ENCODE measurements around the gene AMER2.

The AMER2 gene

GRCh38 chr13:25175026-25175425 lies 2.9 kb upstream of the AMER2 start:
- TF ChIP-seq EP300 (IDR thresholded peaks at IDR 0.05; ENCODE audit: borderline replicate concordance) (no peak), ZBTB7A (IDR thresholded peaks at IDR 0.05; ENCODE audit: low read depth) (no peak), NFIC (IDR thresholded peaks at IDR 0.05) (no peak), FOXM1 (IDR thresholded peaks at IDR 0.05; ENCODE audit: borderline replicate concordance, low read depth) (no peak), MAX (IDR thresholded peaks at IDR 0.05) (no peak), EGR1 (IDR thresholded peaks at IDR 0.05) (no peak), YY1 (IDR thresholded peaks at IDR 0.05; ENCODE audit: low read depth) (no peak), REST (IDR thresholded peaks at IDR 0.05; ENCODE audit: low read depth) (no peak), TEAD4 (IDR thresholded peaks at IDR 0.05) (no peak), TAF1 (IDR thresholded peaks at IDR 0.05; ENCODE audit: low read depth) (no peak), USF1 (IDR thresholded peaks at IDR 0.05) (no peak), CREB1 (IDR thresholded peaks at IDR 0.05; ENCODE audit: low read depth) (no peak), RAD21 (IDR thresholded peaks at IDR 0.05; ENCODE audit: low read depth) (no peak), CEBPB (IDR thresholded peaks at IDR 0.05) (no peak), TCF12 (IDR thresholded peaks at IDR 0.05; ENCODE audit: low read depth) (no peak)

- TF ChIP-seq RAD21 (IDR thresholded peaks at IDR 0.05; ENCODE audit: low read depth) = no peak
- no peak for TF ChIP-seq TAF1 (IDR thresholded peaks at IDR 0.05; ENCODE audit: low read depth)
- no peak for TF ChIP-seq NFIC (IDR thresholded peaks at IDR 0.05)
- TF ChIP-seq CREB1 (IDR thresholded peaks at IDR 0.05; ENCODE audit: low read depth) = no peak
- no peak for TF ChIP-seq CEBPB (IDR thresholded peaks at IDR 0.05)
- no peak for TF ChIP-seq MAX (IDR thresholded peaks at IDR 0.05)
These were observed 2.2 kb upstream of the AMER2 start for GRCh38 chr13:25174304-25174703.

- no peak for TF ChIP-seq REST (IDR thresholded peaks at IDR 0.05; ENCODE audit: low read depth)
- TF ChIP-seq ZBTB7A (IDR thresholded peaks at IDR 0.05; ENCODE audit: low read depth) = no peak
- TF ChIP-seq FOXM1 (IDR thresholded peaks at IDR 0.05; ENCODE audit: borderline replicate concordance, low read depth) = no peak
- no peak for TF ChIP-seq EP300 (IDR thresholded peaks at IDR 0.05; ENCODE audit: borderline replicate concordance)
- TF ChIP-seq RAD21 (IDR thresholded peaks at IDR 0.05; ENCODE audit: low read depth) = no peak
- no peak for TF ChIP-seq NFIC (IDR thresholded peaks at IDR 0.05)
- no peak for TF ChIP-seq CEBPB (IDR thresholded peaks at IDR 0.05)
- no peak for TF ChIP-seq TCF12 (IDR thresholded peaks at IDR 0.05; ENCODE audit: low read depth)
- no peak for TF ChIP-seq EGR1 (IDR thresholded peaks at IDR 0.05)
- TF ChIP-seq CREB1 (IDR thresholded peaks at IDR 0.05; ENCODE audit: low read depth) = no peak
- no peak for TF ChIP-seq YY1 (IDR thresholded peaks at IDR 0.05; ENCODE audit: low read depth)
- no peak for TF ChIP-seq USF1 (IDR thresholded peaks at IDR 0.05)
- no peak for TF ChIP-seq TEAD4 (IDR thresholded peaks at IDR 0.05)
- no peak for TF ChIP-seq MAX (IDR thresholded peaks at IDR 0.05)
- TF ChIP-seq TAF1 (IDR thresholded peaks at IDR 0.05; ENCODE audit: low read depth) = no peak
These were observed 179 bp upstream of the AMER2 start for GRCh38 chr13:25172303-25172630.

- 0 out of 2 replicates have a peak, but pooled peaks have one; percentile 39 for TF ChIP-seq ZBTB7A (IDR thresholded peaks at IDR 0.05; ENCODE audit: low read depth)
- TF ChIP-seq MAX (IDR thresholded peaks at IDR 0.05) = no peak
These were observed 945 bp downstream of the AMER2 start for GRCh38 chr13:25171170-25171516.

- TF ChIP-seq NFIC (IDR thresholded peaks at IDR 0.05) (no peak), YY1 (IDR thresholded peaks at IDR 0.05; ENCODE audit: low read depth) (no peak), TCF12 (IDR thresholded peaks at IDR 0.05; ENCODE audit: low read depth) (no peak), CREB1 (IDR thresholded peaks at IDR 0.05; ENCODE audit: low read depth) (no peak), FOXM1 (IDR thresholded peaks at IDR 0.05; ENCODE audit: borderline replicate concordance, low read depth) (no peak), TAF1 (IDR thresholded peaks at IDR 0.05; ENCODE audit: low read depth) (no peak), EP300 (IDR thresholded peaks at IDR 0.05; ENCODE audit: borderline replicate concordance) (no peak), ZBTB7A (IDR thresholded peaks at IDR 0.05; ENCODE audit: low read depth) (no peak), USF1 (IDR thresholded peaks at IDR 0.05) (no peak), MAX (IDR thresholded peaks at IDR 0.05) (no peak), REST (IDR thresholded peaks at IDR 0.05; ENCODE audit: low read depth) (no peak), TEAD4 (IDR thresholded peaks at IDR 0.05) (no peak), CEBPB (IDR thresholded peaks at IDR 0.05) (no peak), EGR1 (IDR thresholded peaks at IDR 0.05) (no peak), RAD21 (IDR thresholded peaks at IDR 0.05; ENCODE audit: low read depth) (no peak)
These were observed 1.5 kb downstream of the AMER2 start for GRCh38 chr13:25170554-25171111.

Measured in Ishikawa (cell line).